ENCODE data around the gene NFE2L1. TPM values are rescaled to one million over a fixed set of nuclear protein-coding genes. Genes with fewer than 3 reads are reported as not detected.

Gene NFE2L1
- total RNA-seq, 4 donors from 2014 or later = 123 to 168 (median 131) TPM

DNA sequence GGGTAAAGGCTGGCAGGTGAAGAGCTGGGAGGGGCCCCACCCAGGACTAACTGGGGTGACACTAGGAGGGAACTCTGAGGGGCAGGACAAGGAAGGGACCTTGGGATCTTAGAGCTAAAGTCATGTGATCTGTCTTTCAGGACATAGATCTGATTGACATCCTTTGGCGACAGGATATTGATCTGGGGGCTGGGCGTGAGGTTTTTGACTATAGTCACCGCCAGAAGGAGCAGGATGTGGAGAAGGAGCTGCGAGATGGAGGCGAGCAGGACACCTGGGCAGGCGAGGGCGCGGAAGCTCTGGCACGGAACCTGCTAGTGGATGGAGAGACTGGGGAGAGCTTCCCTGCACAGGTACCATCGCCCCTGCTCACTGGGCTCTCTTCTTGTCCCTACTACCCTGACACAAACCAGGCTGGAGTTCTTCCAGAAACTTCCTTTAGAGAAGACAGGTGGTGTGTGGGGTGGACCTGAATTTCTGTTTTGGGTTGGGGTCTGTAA is 8.1 kb downstream of the NFE2L1 start:
- DNase-seq = no peak
- 91 to 94% methylated on average over 10 of the region's 10 CpGs for WGBS, 2 donors
- no peaks in the 10 kb centered on the region for H3K9me3 ChIP-seq
- peak overlapping the region in 1 of 3 donors; percentile 29 for H3K27ac ChIP-seq
- H3K27me3 ChIP-seq = no peaks in the 10 kb centered on the region
- peaks cover 47% of the 10 kb centered on the region in 2 donors for H3K36me3 ChIP-seq
- intact Hi-C loops (cut with DNase I) = no loop called here
- TF ChIP-seq POLR2A (IDR thresholded peaks at IDR 0.05) = no peak
- TF ChIP-seq, protein P1, sequence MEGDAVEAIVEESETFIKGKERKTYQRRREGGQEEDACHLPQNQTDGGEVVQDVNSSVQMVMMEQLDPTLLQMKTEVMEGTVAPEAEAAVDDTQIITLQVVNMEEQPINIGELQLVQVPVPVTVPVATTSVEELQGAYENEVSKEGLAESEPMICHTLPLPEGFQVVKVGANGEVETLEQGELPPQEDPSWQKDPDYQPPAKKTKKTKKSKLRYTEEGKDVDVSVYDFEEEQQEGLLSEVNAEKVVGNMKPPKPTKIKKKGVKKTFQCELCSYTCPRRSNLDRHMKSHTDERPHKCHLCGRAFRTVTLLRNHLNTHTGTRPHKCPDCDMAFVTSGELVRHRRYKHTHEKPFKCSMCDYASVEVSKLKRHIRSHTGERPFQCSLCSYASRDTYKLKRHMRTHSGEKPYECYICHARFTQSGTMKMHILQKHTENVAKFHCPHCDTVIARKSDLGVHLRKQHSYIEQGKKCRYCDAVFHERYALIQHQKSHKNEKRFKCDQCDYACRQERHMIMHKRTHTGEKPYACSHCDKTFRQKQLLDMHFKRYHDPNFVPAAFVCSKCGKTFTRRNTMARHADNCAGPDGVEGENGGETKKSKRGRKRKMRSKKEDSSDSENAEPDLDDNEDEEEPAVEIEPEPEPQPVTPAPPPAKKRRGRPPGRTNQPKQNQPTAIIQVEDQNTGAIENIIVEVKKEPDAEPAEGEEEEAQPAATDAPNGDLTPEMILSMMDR (IDR thresholded peaks at IDR 0.05) = no peak
- peaks cover 40 to 45% of the 10 kb centered on the region in 2 donors for H3K4me1 ChIP-seq
- H3K4me3 ChIP-seq (replicated peaks in 1 of 3) = no peak overlapping the region

- H3K27me3 ChIP-seq = no peaks in the 10 kb centered on the region
- intact Hi-C loops (cut with DNase I) = no loop called here
- H3K36me3 ChIP-seq = peaks cover 48 to 52% of the 10 kb centered on the region in 2 donors
- H3K27ac ChIP-seq = peak overlapping the region in 1 of 3 donors; percentile 10
- peaks cover 35 to 40% of the 10 kb centered on the region in 2 donors for H3K4me1 ChIP-seq
- no peak for TF ChIP-seq POLR2A (IDR thresholded peaks at IDR 0.05)
- TF ChIP-seq, protein P1 (IDR thresholded peaks at IDR 0.05) = no peak
- H3K9me3 ChIP-seq = no peaks in the 10 kb centered on the region
- 88 to 93% methylated on average over 2 of the region's 2 CpGs for WGBS, 2 donors
- H3K4me3 ChIP-seq (replicated peaks in 1 of 3) = no peak overlapping the region
- DNase-seq = no peak
Observed at GRCh38 chr17:48056879-48057278, 8.7 kb downstream of the NFE2L1 start.

GRCh38 chr17:48057626-48058025 is 9.5 kb downstream of the NFE2L1 start:
- H3K9me3 ChIP-seq = no peaks in the 10 kb centered on the region
- H3K27ac ChIP-seq = no peak overlapping the region
- H3K4me1 ChIP-seq = peaks cover 27 to 32% of the 10 kb centered on the region in 2 donors
- H3K4me3 ChIP-seq (replicated peaks in 1 of 3) = no peak overlapping the region
- no peak for TF ChIP-seq POLR2A (IDR thresholded peaks at IDR 0.05)
- TF ChIP-seq, protein P1 (IDR thresholded peaks at IDR 0.05) = no peak
- intact Hi-C loops (cut with DNase I) = no loop called here
- H3K36me3 ChIP-seq = peaks cover 54 to 58% of the 10 kb centered on the region in 2 donors
- 65 to 87% methylated on average over 4 of the region's 4 CpGs for WGBS, 2 donors
- no peak for DNase-seq
- no peaks in the 10 kb centered on the region for H3K27me3 ChIP-seq

DNA sequence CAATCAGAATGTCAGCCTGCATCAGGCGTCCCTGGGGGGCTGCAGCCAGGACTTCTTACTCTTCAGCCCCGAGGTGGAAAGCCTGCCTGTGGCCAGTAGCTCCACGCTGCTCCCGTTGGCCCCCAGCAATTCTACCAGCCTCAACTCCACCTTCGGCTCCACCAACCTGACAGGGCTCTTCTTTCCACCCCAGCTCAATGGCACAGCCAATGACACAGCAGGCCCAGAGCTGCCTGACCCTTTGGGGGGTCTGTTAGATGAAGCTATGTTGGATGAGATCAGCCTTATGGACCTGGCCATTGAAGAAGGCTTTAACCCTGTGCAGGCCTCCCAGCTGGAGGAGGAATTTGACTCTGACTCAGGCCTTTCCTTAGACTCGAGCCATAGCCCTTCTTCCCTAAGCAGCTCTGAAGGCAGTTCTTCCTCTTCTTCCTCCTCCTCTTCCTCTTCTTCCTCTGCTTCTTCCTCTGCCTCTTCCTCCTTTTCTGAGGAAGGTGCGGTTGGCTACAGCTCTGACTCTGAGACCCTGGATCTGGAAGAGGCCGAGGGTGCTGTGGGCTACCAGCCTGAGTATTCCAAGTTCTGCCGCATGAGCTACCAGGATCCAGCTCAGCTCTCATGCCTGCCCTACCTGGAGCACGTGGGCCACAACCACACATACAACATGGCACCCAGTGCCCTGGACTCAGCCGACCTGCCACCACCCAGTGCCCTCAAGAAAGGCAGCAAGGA is 10.4 kb downstream of the NFE2L1 start:
- no peak for TF ChIP-seq POLR2A (IDR thresholded peaks at IDR 0.05)
- TF ChIP-seq, protein P1 (IDR thresholded peaks at IDR 0.05) = no peak
- Histone ChIP-seq H3K27me3 (no peaks in the 10 kb centered on the region), H3K4me3 (replicated peaks in 1 of 3) (no peak overlapping the region), H3K4me1 (peaks cover 18 to 23% of the 10 kb centered on the region in 2 donors), H3K27ac (no peak overlapping the region), H3K36me3 (peaks cover 54 to 66% of the 10 kb centered on the region in 2 donors), H3K9me3 (no peaks in the 10 kb centered on the region)
- intact Hi-C loops (cut with DNase I) = no loop called here
- DNase-seq = no peak
- WGBS, 2 donors = 84 to 95% methylated on average over 9 of the region's 11 CpGs

GRCh38 chr17:48059125-48059668 is 11.0 kb downstream of the NFE2L1 start:
- Histone ChIP-seq H3K27ac (no peak overlapping the region), H3K9me3 (no peaks in the 10 kb centered on the region), H3K36me3 (peaks cover 54 to 68% of the 10 kb centered on the region in 2 donors), H3K4me1 (peaks cover 12 to 16% of the 10 kb centered on the region in 2 donors), H3K27me3 (no peaks in the 10 kb centered on the region), H3K4me3 (replicated peaks in 1 of 3) (no peak overlapping the region)
- TF ChIP-seq, protein P1 (IDR thresholded peaks at IDR 0.05) = no peak
- TF ChIP-seq POLR2A (IDR thresholded peaks at IDR 0.05) = no peak
- DNase-seq = no peak
- 92% methylated on average over 32 of the region's 32 CpGs for WGBS, 2 donors
- intact Hi-C loops (cut with DNase I) = no loop called here

Data from thyroid gland (tissue), 4 donors.